SK-N-SH (cell line): ENCODE measurements around the gene ZNF777.

ENCODE experiments used
- CHD2 ChIP-seq: fragments of 150-350 bp; IDR thresholded peaks from 2 replicates; pipeline ENCODE4 v1.6.1; 2018; ENCODE audit warnings: low read length; ENCODE audit not compliant: partially characterized antibody
- TAF1 ChIP-seq: IDR thresholded peaks from 2 replicates; pipeline ENCODE4 v1.6.1; 2012; ENCODE audit warnings: low read depth, mild to moderate bottlenecking, low read length, moderate library complexity, borderline replicate concordance
- TF ChIP-seq, protein P1 (sequence below): fragments of 200-600 bp; sonication (generic); IDR thresholded peaks from 2 replicates; pipeline ENCODE4 v1.6.1; 2017; ENCODE audit warnings: antibody characterized with exemption, mild to moderate bottlenecking, moderate library complexity

DNA sequence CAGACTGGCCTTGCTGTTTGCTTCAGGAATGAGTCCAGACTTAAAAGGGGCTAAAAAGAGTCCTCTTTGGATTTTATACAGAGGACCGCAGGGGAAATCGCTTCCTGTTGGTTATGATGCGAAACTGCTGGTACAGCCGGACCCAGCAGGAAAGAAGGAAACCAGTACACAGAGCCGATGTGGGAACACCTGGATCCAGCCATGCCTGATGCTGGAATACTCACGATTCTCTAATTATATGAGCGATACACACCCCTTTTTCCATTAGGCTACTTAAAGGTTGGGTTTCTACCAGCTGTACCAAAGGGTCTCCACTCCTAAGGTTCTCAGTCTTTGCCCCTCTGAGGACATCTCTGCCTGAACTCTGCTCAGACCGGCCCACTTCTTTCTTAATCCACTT lies 27.7 kb downstream of the ZNF777 start:
- no peak for TF ChIP-seq CHD2
- TF ChIP-seq, protein P1, sequence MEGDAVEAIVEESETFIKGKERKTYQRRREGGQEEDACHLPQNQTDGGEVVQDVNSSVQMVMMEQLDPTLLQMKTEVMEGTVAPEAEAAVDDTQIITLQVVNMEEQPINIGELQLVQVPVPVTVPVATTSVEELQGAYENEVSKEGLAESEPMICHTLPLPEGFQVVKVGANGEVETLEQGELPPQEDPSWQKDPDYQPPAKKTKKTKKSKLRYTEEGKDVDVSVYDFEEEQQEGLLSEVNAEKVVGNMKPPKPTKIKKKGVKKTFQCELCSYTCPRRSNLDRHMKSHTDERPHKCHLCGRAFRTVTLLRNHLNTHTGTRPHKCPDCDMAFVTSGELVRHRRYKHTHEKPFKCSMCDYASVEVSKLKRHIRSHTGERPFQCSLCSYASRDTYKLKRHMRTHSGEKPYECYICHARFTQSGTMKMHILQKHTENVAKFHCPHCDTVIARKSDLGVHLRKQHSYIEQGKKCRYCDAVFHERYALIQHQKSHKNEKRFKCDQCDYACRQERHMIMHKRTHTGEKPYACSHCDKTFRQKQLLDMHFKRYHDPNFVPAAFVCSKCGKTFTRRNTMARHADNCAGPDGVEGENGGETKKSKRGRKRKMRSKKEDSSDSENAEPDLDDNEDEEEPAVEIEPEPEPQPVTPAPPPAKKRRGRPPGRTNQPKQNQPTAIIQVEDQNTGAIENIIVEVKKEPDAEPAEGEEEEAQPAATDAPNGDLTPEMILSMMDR = no peak
- no peak for TF ChIP-seq TAF1
